ENCODE data around the gene TRMT11.
A peak's percentile ranks its signal among the peaks of the same experiment; 100 is the strongest.
"Not testable (repeated sequence)": the region's sequence is repeated elsewhere in the genome, so short reads cannot be mapped to it uniquely, and the experiment has no call there.

TRMT11 gene

GRCh38 chr6:125956506-125957390 lies 29.6 kb upstream of the TRMT11 start, which contains the start of gene HINT3:
Gene HINT3 (plus strand): TSS chr6:125956770. CDS start chr6:125956978, 208 bp downstream.
- peak; percentile 99 for DNase-seq

- no peak for DNase-seq
Observed at GRCh38 chr6:125957391-125957693, 29.0 kb upstream of the TRMT11 start.

- no peak for DNase-seq
Observed at GRCh38 chr6:125957845-125958244, 28.5 kb upstream of the TRMT11 start.

GRCh38 chr6:125959041-125959440 lies 27.3 kb upstream of the TRMT11 start:
- DNase-seq = no peak

GRCh38 chr6:125961117-125961516 lies 25.2 kb upstream of the TRMT11 start:
- DNase-seq = no peak

DNA sequence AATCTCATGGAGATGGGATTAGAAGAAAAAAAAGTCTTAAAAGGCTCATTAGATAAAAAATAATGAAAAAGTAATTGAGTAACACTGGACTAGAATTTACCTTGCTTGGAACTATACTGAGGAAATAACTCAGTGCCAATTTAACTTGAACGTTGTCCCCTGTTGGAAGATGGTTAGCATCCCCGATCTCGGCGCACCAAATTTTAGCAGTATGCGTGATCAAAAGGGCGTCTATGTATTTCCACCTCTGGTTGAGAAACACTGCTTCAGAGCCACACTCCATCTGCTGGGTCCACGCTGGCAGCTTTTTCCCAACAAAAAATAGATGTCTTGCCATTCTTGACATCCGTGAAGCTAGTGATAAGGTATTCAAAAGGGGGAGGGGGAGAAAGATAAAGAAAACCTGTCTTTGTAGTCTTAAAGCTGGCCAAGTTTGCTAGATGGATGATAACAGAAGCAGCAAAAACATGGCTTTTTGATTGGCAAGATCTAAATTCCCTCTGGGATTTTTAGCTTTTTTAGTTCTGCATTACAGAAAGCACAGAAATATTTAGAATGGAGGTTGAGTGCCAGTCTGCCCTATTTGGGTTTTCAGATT lies 23.3 kb upstream of the TRMT11 start:
- DNase-seq = no peak

DNA sequence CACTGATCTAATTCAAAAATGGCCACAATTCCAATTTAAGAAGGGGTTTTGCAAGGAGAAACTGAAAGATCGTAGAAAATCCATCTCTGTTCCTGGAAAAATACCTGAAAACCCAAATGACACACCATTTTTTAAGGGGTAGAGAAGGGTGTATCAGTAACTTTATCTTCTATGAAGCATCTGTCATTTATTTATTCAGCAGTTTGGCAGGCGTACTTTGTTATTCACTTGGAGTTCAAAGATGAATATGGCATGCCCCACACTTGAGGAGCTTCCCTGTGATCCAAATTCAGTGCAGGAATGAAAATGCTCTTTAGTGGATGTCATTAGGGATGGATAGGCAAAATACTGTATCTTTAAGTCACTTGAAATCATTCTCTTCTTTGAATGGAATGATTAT lies 22.5 kb upstream of the TRMT11 start:
- DNase-seq = no peak

GRCh38 chr6:125966569-125966968 lies 19.8 kb upstream of the TRMT11 start:
- DNase-seq = no peak

- no peak for DNase-seq
Observed at GRCh38 chr6:125968493-125968892, 17.8 kb upstream of the TRMT11 start.

- DNase-seq = no peak
Observed at GRCh38 chr6:125970760-125971159, 15.6 kb upstream of the TRMT11 start.

DNA sequence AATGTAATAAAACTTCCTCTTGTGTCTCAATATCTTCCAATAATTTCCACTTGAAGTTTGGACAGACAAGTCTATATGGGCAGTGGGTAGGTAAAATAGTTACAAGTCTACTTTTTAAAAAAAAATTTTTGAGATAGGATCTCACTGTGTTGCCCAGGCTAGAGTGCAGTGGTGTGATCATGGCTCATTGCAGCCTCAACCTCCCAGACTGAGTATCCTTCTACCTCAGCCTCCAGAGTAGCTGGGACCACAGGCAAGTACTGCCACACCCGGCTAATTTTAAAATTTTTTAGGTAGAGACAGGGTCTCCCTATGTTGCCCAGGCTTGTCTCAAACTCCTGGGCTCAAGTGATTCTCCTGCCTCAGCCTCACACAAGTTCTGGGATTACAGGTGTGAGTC lies 13.9 kb upstream of the TRMT11 start:
- not testable (repeated sequence) for DNase-seq

GRCh38 chr6:125974214-125974866 lies 12.0 kb upstream of the TRMT11 start:
- DNase-seq = no peak

- no peak for DNase-seq
Observed at GRCh38 chr6:125979101-125979500, 7.2 kb upstream of the TRMT11 start.

- no peak for DNase-seq
Observed at GRCh38 chr6:125981571-125982185, 4.7 kb upstream of the TRMT11 start.

DNA sequence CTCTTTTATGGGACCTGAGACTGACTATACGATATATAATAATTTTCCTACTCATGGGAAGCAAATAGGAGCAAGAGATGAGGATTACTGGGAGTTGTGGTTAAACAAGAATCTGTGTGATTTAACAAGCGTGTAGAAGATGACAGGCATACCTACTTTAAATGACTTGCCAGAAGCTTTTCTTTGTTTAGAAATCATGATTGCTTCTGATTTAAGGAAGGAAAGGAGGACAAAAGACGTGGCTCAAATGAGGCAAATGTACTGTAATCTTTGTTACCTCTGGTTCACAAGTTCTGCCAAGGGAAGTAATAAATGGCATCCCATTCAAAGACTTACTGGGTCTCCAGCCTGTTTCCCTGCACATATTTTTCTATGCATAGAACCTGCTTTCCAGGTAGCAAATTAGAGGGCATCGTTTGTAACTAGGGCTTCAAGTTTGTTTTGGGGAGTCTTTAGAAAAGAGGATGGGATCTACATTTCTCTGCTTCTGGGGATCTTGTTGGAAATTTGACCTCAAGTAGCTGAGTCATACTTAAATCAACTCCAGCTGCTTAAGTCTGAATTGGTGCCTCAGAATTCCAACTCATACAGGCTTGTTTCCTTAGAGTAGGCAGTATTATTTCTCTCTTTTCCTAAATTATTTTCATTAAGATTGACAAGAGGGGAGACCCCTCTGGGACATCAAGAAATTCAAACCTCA lies 2.9 kb upstream of the TRMT11 start:
- DNase-seq = no peak

- no peak for DNase-seq
Observed at GRCh38 chr6:125984311-125984710, 2.0 kb upstream of the TRMT11 start.

GRCh38 chr6:125985522-125985921 lies 818 bp upstream of the TRMT11 start:
- no peak for DNase-seq

- no peak for DNase-seq
Observed at GRCh38 chr6:125985979-125986300, 400 bp upstream of the TRMT11 start.

DNA sequence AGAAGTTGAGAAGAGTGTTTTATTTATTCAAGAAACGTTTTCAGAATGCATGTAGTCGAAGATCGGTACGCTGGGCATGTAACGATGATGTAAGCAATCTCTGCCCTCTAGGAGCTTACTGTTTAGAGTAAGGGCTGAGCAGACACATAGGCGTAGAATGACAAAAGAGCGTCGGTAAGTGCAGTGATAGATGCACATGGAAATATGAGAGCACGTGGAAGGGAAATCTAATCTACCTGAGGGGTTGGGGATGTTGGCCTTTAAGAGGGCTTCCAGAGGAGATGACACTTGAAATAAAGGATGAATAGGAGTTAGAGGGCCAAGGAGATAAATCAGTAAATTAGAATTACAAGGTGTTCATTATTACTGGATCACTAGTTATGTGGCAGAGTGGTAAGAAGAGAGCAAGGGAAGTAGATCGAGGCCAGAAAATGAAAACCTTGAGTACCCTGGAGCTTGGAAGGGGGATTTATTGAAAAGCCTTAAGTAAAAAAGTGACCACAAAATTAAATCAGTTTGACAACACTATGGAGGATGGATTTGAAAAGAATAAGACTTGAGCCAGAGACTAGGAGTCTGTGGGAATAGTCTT lies 782 bp downstream of the TRMT11 start:
- DNase-seq = no peak

DNA sequence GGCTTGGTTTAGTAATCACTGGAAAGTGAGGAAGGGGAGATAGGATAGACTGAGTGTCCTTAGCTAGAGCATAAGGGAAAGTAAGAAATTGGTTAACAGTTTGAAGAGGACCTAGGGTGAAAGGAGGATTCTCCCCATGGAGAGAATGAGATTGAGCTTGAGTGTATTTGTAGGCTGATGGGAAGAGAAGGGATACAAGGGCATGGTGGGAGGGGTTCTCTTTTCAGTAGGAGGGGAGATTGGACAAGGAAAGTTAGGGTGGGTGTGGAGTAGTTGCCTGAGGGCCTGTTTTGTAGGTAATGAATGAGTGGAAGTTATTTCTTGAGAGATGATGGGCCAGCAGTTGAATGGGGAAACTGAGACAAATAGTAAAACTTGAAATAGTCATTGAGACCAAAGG lies 1.9 kb downstream of the TRMT11 start:
- no peak for DNase-seq

- DNase-seq = no peak
Observed at GRCh38 chr6:125989631-125990030, 3.3 kb downstream of the TRMT11 start.

DNA sequence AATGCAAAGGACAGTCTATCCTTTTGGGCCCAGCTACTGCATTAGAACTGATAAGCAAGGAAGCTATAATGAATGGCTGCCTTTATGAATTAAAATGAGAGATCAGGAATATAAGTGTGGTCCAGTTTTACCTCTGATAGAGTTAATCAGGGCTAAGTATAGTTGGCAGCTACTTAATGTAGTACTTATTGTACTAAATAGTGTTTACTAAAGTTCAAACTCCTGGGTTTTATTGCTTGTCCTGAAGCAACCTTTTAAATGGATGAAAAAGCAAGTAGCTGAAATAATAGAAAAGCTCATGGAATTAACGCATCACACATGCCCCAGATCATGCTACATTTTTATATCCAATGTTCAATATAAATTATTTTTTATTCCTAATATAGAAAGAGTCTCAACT lies 5.3 kb downstream of the TRMT11 start:
- DNase-seq = no peak

Data from stimulated activated CD4-positive, alpha-beta T cell treated with anti-CD3 and anti-CD28 coated beads, Interleukin-2, amount 100 ng/mL, for 48 hours (primary cell).